Chondrocyte (in vitro differentiated cells): ENCODE data around the gene GALNT4. TPM values are rescaled to one million over a fixed set of nuclear protein-coding genes. Genes with fewer than 3 reads are reported as not detected.

Source experiments
- DNase-seq: peaks from one replicate; pipeline ENCODE4 v3.0.0; 2021; ENCODE audit warnings: mixed read lengths, low spot score
- H3K27ac Mint-ChIP-seq: one replicate; pipeline ENCODE4 v1.8.0; 2021; ENCODE audit warnings: mild to moderate bottlenecking, moderate library complexity, mixed read lengths; ENCODE audit not compliant: unreplicated experiment
- H3K27me3 Mint-ChIP-seq: 2 replicates; pipeline ENCODE4 v1.8.0; 2021; ENCODE audit warnings: low read depth, mixed read lengths
- H3K36me3 Mint-ChIP-seq: 2 replicates; pipeline ENCODE4 v1.8.0; 2021; ENCODE audit warnings: low read depth, mixed read lengths
- H3K4me1 Mint-ChIP-seq: 2 replicates; pipeline ENCODE4 v1.8.0; 2021; ENCODE audit warnings: low read depth, mild to moderate bottlenecking, mixed read lengths
- H3K4me3 Mint-ChIP-seq: one replicate; pipeline ENCODE4 v1.8.0; 2021; ENCODE audit warnings: mild to moderate bottlenecking, moderate library complexity, mixed read lengths; ENCODE audit not compliant: unreplicated experiment
- H3K9me3 Mint-ChIP-seq: 2 replicates; pipeline ENCODE4 v1.8.0; 2021; ENCODE audit warnings: low read depth, mixed read lengths
- CTCF ChIP-seq: fragments of 200-600 bp; sonication (generic); IDR thresholded peaks from 2 replicates; pipeline ENCODE4 v1.5.0; 2021; ENCODE audit warnings: antibody characterized with exemption, mild to moderate bottlenecking, moderate library complexity
- total RNA-seq: library from RNA; stranded (reverse); gene quantifications from 3 replicates; pipeline ENCODE4 v1.2.1, GENCODE V29; 2021

The GALNT4 gene
- total RNA-seq, 1 donor from 2014 or later: 4.9 TPM

DNA sequence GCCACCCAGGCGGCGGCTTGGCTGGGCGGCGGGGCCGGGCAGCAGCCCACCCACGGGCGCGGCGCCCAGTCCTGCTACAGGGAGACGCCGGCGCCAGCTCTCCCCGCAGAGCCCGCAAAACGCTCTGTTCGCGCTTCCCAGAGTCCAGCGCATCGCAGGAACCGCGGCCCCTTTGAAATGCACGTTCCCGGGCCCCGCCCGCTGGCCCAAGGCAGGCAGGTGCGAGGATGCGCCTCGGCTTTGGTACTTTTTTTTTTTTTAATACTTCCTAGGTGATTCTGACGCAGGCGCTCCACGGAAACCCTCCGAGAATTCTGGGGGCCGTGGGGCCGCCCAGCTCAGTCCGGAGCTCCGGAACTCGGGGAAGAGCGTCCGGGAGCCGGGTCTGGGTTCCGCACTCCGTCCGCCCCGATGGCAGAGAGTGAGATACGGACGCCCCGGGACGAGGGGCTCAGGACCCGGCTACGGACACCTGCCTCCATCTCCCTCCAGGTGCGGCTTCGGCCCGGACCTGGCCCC is 768 bp upstream of the GALNT4 start:
- Mint-ChIP-seq H3K9me3 (no peaks in the 10 kb centered on the region), H3K36me3 (peaks cover 4% of the 10 kb centered on the region), H3K4me1 (peaks cover 36% of the 10 kb centered on the region), H3K27me3 (no peaks in the 10 kb centered on the region), H3K27ac (peak overlapping the region; percentile 80), H3K4me3 (peak overlapping the region; percentile 96)
- no peak for TF ChIP-seq CTCF
- DNase-seq: no peak

DNA sequence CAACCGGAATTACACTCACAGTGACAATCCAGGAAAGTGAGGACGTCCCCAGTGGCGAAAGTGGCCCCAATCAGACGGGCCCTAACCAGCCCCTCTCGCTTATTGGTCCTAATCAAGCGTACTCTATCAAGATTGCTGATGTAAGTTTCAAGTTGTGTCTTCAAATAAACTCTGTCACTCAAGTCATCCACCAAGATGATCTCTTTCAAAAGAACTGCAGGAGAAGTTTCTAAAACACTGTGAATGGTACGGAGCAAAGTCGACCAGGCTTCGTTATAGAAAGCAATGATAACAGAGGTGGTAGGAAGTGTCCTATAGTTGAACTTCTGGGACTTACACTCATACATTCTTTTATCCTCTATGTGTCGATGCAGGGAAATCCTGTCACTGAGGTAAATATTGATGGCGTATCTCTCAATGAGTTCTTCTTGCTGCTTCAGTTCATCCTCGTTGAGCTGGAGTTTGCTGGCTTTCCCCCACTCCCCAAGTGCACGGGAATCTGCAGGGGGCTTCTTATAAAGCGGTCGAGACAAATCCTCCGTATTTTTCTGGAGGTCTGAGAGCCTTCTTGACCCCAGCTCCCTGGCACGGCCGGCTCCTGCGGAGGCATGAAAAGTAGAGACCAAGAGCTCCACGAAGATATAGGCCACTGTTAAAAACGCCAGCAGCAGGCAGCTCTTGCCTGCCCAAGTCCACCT is 604 bp downstream of the GALNT4 start:
- H3K36me3 Mint-ChIP-seq: peaks cover 4% of the 10 kb centered on the region
- no peaks in the 10 kb centered on the region for H3K27me3 Mint-ChIP-seq
- peaks cover 36% of the 10 kb centered on the region for H3K4me1 Mint-ChIP-seq
- peak overlapping the region; percentile 96 for H3K4me3 Mint-ChIP-seq
- no peak for TF ChIP-seq CTCF
- no peak for DNase-seq
- no peaks in the 10 kb centered on the region for H3K9me3 Mint-ChIP-seq
- H3K27ac Mint-ChIP-seq: peak overlapping the region; percentile 91

- peaks cover 36% of the 10 kb centered on the region for H3K4me1 Mint-ChIP-seq
Observed at GRCh38 chr12:89523393-89523792, 1.2 kb downstream of the GALNT4 start.

GRCh38 chr12:89521364-89522223 is 3.0 kb downstream of the GALNT4 start:
- H3K27me3 Mint-ChIP-seq: no peaks in the 10 kb centered on the region

More at GRCh38 chr12:89523393-89523792, 1.2 kb downstream of the GALNT4 start:
- no peak for DNase-seq
- peak overlapping the region; percentile 96 for H3K4me3 Mint-ChIP-seq
- TF ChIP-seq CTCF: no peak
- no peaks in the 10 kb centered on the region for H3K27me3 Mint-ChIP-seq
- peaks cover 4% of the 10 kb centered on the region for H3K36me3 Mint-ChIP-seq
- H3K9me3 Mint-ChIP-seq: no peaks in the 10 kb centered on the region
- no peak overlapping the region for H3K27ac Mint-ChIP-seq

More at GRCh38 chr12:89521364-89522223, 3.0 kb downstream of the GALNT4 start:
- DNase-seq: no peak
- no peaks in the 10 kb centered on the region for H3K9me3 Mint-ChIP-seq
- no peak for TF ChIP-seq CTCF
- no peak overlapping the region for H3K27ac Mint-ChIP-seq
- H3K36me3 Mint-ChIP-seq: peaks cover 4% of the 10 kb centered on the region
- no peak overlapping the region for H3K4me3 Mint-ChIP-seq
- H3K4me1 Mint-ChIP-seq: peaks cover 32% of the 10 kb centered on the region
